NCI-H146 treated with DMSO at 0.1 percent for 48 hours (cell line): ENCODE data around the gene SOWAHD.
"Not testable (repeated sequence)": the region's sequence is repeated elsewhere in the genome, so short reads cannot be mapped to it uniquely, and the experiment has no call there.

Experiments
- DNase-seq: peaks from one replicate; lab custom pipeline; 2025; ENCODE audit not compliant: unreplicated experiment; lab: John Stamatoyannopoulos, UW

SOWAHD gene

GRCh38 chrX:119757979-119758730 lies at the start of gene SOWAHD:
SOWAHD (plus strand) TSS chrX:119758588; CDS start chrX:119758668, 80 bp downstream.
- DNase-seq, result no peak

GRCh38 chrX:119708936-119709335 lies 49.5 kb upstream of the SOWAHD start:
- no peak for DNase-seq

- DNase-seq, result no peak
These were observed 48.8 kb upstream of the SOWAHD start for GRCh38 chrX:119709630-119710029.

- no peak for DNase-seq
These were observed 36.9 kb upstream of the SOWAHD start for GRCh38 chrX:119721487-119721886.

- DNase-seq, result no peak
These were observed 36.5 kb upstream of the SOWAHD start for GRCh38 chrX:119721926-119722325.

GRCh38 chrX:119726900-119727555 lies 31.4 kb upstream of the SOWAHD start:
- no peak for DNase-seq

- DNase-seq, result no peak
These were observed 29.9 kb upstream of the SOWAHD start for GRCh38 chrX:119728487-119728886.

GRCh38 chrX:119729408-119730201 lies 28.8 kb upstream of the SOWAHD start:
- peak; percentile 38 for DNase-seq

GRCh38 chrX:119734897-119735339 lies 23.5 kb upstream of the SOWAHD start:
- DNase-seq, result peak; percentile 7

- no peak for DNase-seq
These were observed 22.9 kb upstream of the SOWAHD start for GRCh38 chrX:119735467-119735866.

- no peak for DNase-seq
These were observed 22.1 kb upstream of the SOWAHD start for GRCh38 chrX:119736206-119736764.

- DNase-seq, result no peak
These were observed 19.6 kb upstream of the SOWAHD start for GRCh38 chrX:119738742-119739141.

- DNase-seq, result no peak
These were observed 13.0 kb upstream of the SOWAHD start for GRCh38 chrX:119745283-119745848.

GRCh38 chrX:119750131-119750530 lies 8.3 kb upstream of the SOWAHD start:
- DNase-seq, result not testable (repeated sequence)

- DNase-seq, result not testable (repeated sequence)
These were observed 7.6 kb upstream of the SOWAHD start for GRCh38 chrX:119750751-119751150.

- DNase-seq, result no peak
These were observed 5.4 kb upstream of the SOWAHD start for GRCh38 chrX:119753001-119753400.

- no peak for DNase-seq
These were observed 4.6 kb upstream of the SOWAHD start for GRCh38 chrX:119753639-119754257.

- DNase-seq, result no peak
These were observed 2.3 kb upstream of the SOWAHD start for GRCh38 chrX:119755981-119756533.

- DNase-seq, result no peak
These were observed 1.3 kb upstream of the SOWAHD start for GRCh38 chrX:119756926-119757635.

- DNase-seq, result peak; percentile 6
These were observed 776 bp upstream of the SOWAHD start for GRCh38 chrX:119757646-119757978.
